Pulmonary artery endothelial cell (primary cell): ENCODE data around the gene CHRNB2. TPM values are rescaled to one million over a fixed set of nuclear protein-coding genes. Genes with fewer than 3 reads are reported as not detected.

Experiments used
- total RNA-seq: library from RNA; depleted of rRNA; stranded (reverse); fragments of >200 nt; gene quantifications from 2 replicates; pipeline ENCODE4 v1.2.3, GENCODE V29; 2014

The CHRNB2 gene
- total RNA-seq, 1 donor from 2014 or later = under 0.01 TPM

Other genes starting within 250 kb of the CHRNB2 start
- 0.07 and 0.13 TPM in 2 replicates for gene AQP10, start 246.7 kb upstream of the CHRNB2 start, total RNA-seq
- gene ATP8B2, start 242.3 kb upstream of the CHRNB2 start, total RNA-seq = 77.0 and 112 TPM in 2 replicates
- gene IL6R, start 162.4 kb upstream of the CHRNB2 start, total RNA-seq = 5.7 and 10.8 TPM in 2 replicates
- 1.7 and 3.8 TPM in 2 replicates for gene TDRD10, start 65.6 kb upstream of the CHRNB2 start, total RNA-seq
- 60.6 and 84.6 TPM in 2 replicates for gene SHE, start 65.4 kb upstream of the CHRNB2 start, total RNA-seq
- gene UBE2Q1, start 9.1 kb upstream of the CHRNB2 start, total RNA-seq = 34.9 and 39.6 TPM in 2 replicates
- 81.5 and 107 TPM in 2 replicates for gene ADAR, start 40.4 kb downstream of the CHRNB2 start, total RNA-seq